ENCODE data around the gene PHTF1.

- TF ChIP-seq CTCF (optimal IDR thresholded peaks at IDR 0.05 in 1 of 3, IDR thresholded peaks at IDR 0.05 in 1 of 3, conservative IDR thresholded peaks at IDR 0.05 in 1 of 3; ENCODE audit: extremely low read depth in 1 of 3, insufficient read depth in 2 of 3, low read length in 3 of 3) (no peak), EZH2 (IDR thresholded peaks at IDR 0.05; ENCODE audit: low read length) (no peak)
Observed at GRCh38 chr1:113761937-113762336, 2.7 kb upstream of the PHTF1 start.

Measured in keratinocyte (primary cell).